Smooth muscle cell (in vitro differentiated cells): Measurements from ENCODE around the gene TBC1D13. TPM values are rescaled to one million over a fixed set of nuclear protein-coding genes. Genes with fewer than 3 reads are reported as not detected.
"Not testable (repeated sequence)": the region's sequence is repeated elsewhere in the genome, so short reads cannot be mapped to it uniquely, and the experiment has no call there.

ENCODE experiments used
- DNase-seq: peaks from one replicate; lab custom pipeline; 2025; ENCODE audit not compliant: unreplicated experiment; lab: John Stamatoyannopoulos, UW
- H2AFZ ChIP-seq: fragments of 200-600 bp; sonication (generic); 2 replicates; pipeline ENCODE4 v1.6.0; 2016; ENCODE audit warnings: antibody characterized with exemption, low read depth, mild to moderate bottlenecking
- H3F3A ChIP-seq: fragments of 200-600 bp; sonication (generic); 2 replicates; pipeline ENCODE4 v1.6.0; 2017; ENCODE audit warnings: antibody characterized with exemption, low read depth
- H3K27ac ChIP-seq: fragments of 200-600 bp; sonication (generic); 2 replicates; pipeline ENCODE4 v1.5.1; 2016; ENCODE audit warnings: low read depth, mild to moderate bottlenecking
- H3K27me3 ChIP-seq: fragments of 200-600 bp; sonication (generic); 2 replicates; pipeline ENCODE4 v1.6.1; 2016; ENCODE audit warnings: low read depth, mild to moderate bottlenecking
- H3K36me3 ChIP-seq: fragments of 200-600 bp; sonication (generic); 2 replicates; pipeline ENCODE4 v1.5.1; 2016; ENCODE audit warnings: low read depth
- H3K4me1 ChIP-seq: fragments of 200-600 bp; sonication (generic); 2 replicates; pipeline ENCODE4 v1.5.1; 2016; ENCODE audit warnings: low read depth
- H3K4me2 ChIP-seq: fragments of 200-600 bp; sonication (generic); 2 replicates; pipeline ENCODE4 v1.6.0; 2016; ENCODE audit warnings: mild to moderate bottlenecking
- H3K4me3 ChIP-seq: fragments of 200-600 bp; sonication (generic); 2 replicates; pipeline ENCODE4 v1.5.1; 2016; ENCODE audit warnings: mild to moderate bottlenecking
- H3K79me2 ChIP-seq: fragments of 200-600 bp; sonication (generic); 2 replicates; pipeline ENCODE4 v1.6.0; 2016; ENCODE audit warnings: low read depth, mild to moderate bottlenecking
- H3K9ac ChIP-seq: fragments of 200-600 bp; sonication (generic); 2 replicates; pipeline ENCODE4 v1.6.0; 2016; ENCODE audit warnings: low read depth
- H3K9me3 ChIP-seq: fragments of 200-600 bp; sonication (generic); replicated peaks from 2 replicates; pipeline ENCODE4 v1.5.1; 2016; ENCODE audit warnings: low read depth
- H4K20me1 ChIP-seq: fragments of 200-600 bp; sonication (generic); 2 replicates; pipeline ENCODE4 v1.6.0; 2016; ENCODE audit warnings: low read depth
- WGBS: methylation state at CpG from one replicate; pipeline ENCODE4 v1.1.7; 2016; ENCODE audit warnings: low lambda C conversion rate; 5-methylcytosine and 5-hydroxymethylcytosine counted together
- polyA plus RNA-seq: library from polyadenylated mRNA; unstranded; fragments of >200 nt; fragmentation: Nextera tagmentation; extraction: Ambion mirVana; gene quantifications from 2 replicates; pipeline ENCODE4 v1.2.1, GENCODE V29; 2016
- total RNA-seq: library from RNA; depleted of rRNA; stranded (reverse); fragments of >200 nt; gene quantifications from 2 replicates; pipeline ENCODE4 v1.2.3, GENCODE V29; 2014
- TF ChIP-seq, protein P1 (sequence below): fragments of 200-600 bp; sonication (generic); IDR thresholded peaks from 2 replicates; pipeline ENCODE4 v1.5.1; 2017; ENCODE audit warnings: borderline replicate concordance, mild to moderate bottlenecking, antibody characterized with exemption; ENCODE audit not compliant: insufficient read depth, poor library complexity, severe bottlenecking

The TBC1D13 gene
- total and polyA plus RNA-seq, 2 experiments from 2014 or later = 7.6 to 29.3 TPM

DNA sequence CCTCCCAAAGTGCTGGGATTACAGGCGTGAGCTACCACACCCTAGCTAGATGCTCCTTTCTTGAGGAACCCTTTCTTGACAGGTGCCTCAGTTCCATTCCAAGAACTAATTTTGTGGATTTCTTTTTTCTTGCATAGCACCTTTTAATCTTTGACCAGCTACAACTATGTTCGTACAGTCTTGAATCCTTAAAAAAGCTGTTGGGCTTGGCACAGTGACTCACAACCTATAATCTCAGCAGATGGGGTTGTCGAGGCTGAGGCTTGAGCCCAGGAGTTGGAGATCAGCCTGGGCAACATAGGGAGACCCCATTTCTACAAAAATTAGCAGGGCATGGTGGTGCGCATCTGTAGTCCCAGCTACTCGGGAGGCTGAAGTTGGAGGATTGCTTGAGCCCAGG is 14.0 kb upstream of the TBC1D13 start:
- DNase-seq = no peak
- Histone ChIP-seq H3K9ac (no peak overlapping the region), H3K27me3 (no peaks in the 10 kb centered on the region), H3K27ac (no peak overlapping the region), H3K4me3 (no peak overlapping the region), H3K9me3 (no peaks in the 10 kb centered on the region), H2AFZ (no peak overlapping the region), H3K4me2 (no peak overlapping the region), H3K4me1 (peaks cover 11% of the 10 kb centered on the region), H4K20me1 (no peaks in the 10 kb centered on the region), H3K36me3 (no peaks in the 10 kb centered on the region), H3F3A (peaks cover 5% of the 10 kb centered on the region), H3K79me2 (peaks cover 16% of the 10 kb centered on the region)
- TF ChIP-seq, protein P1, sequence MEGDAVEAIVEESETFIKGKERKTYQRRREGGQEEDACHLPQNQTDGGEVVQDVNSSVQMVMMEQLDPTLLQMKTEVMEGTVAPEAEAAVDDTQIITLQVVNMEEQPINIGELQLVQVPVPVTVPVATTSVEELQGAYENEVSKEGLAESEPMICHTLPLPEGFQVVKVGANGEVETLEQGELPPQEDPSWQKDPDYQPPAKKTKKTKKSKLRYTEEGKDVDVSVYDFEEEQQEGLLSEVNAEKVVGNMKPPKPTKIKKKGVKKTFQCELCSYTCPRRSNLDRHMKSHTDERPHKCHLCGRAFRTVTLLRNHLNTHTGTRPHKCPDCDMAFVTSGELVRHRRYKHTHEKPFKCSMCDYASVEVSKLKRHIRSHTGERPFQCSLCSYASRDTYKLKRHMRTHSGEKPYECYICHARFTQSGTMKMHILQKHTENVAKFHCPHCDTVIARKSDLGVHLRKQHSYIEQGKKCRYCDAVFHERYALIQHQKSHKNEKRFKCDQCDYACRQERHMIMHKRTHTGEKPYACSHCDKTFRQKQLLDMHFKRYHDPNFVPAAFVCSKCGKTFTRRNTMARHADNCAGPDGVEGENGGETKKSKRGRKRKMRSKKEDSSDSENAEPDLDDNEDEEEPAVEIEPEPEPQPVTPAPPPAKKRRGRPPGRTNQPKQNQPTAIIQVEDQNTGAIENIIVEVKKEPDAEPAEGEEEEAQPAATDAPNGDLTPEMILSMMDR = no peak
- WGBS = 83% methylated on average over 5 of the region's 5 CpGs

DNA sequence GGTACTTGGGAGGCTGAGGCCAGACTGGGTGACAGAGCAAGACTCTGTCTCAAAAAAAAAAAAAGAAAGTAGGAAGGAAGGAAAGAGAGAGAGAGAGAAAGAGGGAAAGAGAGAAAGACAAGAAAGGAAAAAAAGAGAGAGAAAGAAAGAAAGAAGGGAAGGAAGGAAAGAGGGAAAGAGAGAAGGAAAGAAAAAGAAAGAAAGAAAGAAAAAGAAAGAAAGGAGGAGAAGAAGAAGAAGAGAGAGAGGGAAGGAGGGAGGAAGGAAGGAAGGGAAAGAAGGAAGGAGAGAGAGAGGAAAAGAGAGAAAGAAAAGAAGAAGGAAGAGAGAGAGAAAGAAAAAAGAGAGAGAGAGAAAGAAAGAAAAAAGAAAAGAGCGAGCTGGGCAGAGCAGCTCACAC is 12.2 kb upstream of the TBC1D13 start:
- Histone ChIP-seq H3K9me3 (no peaks in the 10 kb centered on the region), H3K36me3 (no peaks in the 10 kb centered on the region), H2AFZ (no peak overlapping the region), H3K4me2 (no peak overlapping the region), H3K27me3 (no peaks in the 10 kb centered on the region), H3K79me2 (peaks cover 11% of the 10 kb centered on the region), H3F3A (peaks cover 5% of the 10 kb centered on the region), H3K27ac (no peak overlapping the region), H3K4me1 (peaks cover 11% of the 10 kb centered on the region), H4K20me1 (no peaks in the 10 kb centered on the region), H3K9ac (no peak overlapping the region), H3K4me3 (no peak overlapping the region)
- 100% methylated on average over 1 of the region's 1 CpG for WGBS
- no peak for DNase-seq
- TF ChIP-seq, protein P1 = no peak

DNA sequence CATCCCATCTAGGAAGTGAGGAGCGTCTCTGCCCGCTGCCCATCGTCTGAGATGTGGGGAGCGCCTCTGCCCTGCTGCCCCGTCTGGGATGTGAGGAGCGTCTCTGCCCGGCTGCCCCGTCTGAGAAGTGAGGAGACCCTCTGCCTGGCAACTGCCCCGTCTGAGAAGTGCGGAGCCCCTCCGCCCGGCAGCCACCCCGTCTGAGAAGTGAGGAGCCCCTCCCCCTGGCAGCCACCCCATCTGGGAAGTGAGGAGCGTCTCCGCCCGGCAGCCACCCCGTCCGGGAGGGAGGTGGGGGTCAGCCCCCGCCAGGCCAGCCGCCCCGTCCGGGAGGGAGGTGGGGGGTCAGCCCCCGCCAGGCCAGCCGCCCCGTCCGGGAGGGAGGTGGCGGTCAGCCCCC is 7.0 kb upstream of the TBC1D13 start:
- not testable (repeated sequence) for DNase-seq, H3K4me1 ChIP-seq, H3F3A ChIP-seq, H3K4me2 ChIP-seq, H2AFZ ChIP-seq, H3K27ac ChIP-seq, H4K20me1 ChIP-seq, H3K27me3 ChIP-seq, H3K79me2 ChIP-seq, H3K9ac ChIP-seq, H3K36me3 ChIP-seq, H3K4me3 ChIP-seq, H3K9me3 ChIP-seq
- 97% methylated on average over 9 of the region's 27 CpGs for WGBS

DNA sequence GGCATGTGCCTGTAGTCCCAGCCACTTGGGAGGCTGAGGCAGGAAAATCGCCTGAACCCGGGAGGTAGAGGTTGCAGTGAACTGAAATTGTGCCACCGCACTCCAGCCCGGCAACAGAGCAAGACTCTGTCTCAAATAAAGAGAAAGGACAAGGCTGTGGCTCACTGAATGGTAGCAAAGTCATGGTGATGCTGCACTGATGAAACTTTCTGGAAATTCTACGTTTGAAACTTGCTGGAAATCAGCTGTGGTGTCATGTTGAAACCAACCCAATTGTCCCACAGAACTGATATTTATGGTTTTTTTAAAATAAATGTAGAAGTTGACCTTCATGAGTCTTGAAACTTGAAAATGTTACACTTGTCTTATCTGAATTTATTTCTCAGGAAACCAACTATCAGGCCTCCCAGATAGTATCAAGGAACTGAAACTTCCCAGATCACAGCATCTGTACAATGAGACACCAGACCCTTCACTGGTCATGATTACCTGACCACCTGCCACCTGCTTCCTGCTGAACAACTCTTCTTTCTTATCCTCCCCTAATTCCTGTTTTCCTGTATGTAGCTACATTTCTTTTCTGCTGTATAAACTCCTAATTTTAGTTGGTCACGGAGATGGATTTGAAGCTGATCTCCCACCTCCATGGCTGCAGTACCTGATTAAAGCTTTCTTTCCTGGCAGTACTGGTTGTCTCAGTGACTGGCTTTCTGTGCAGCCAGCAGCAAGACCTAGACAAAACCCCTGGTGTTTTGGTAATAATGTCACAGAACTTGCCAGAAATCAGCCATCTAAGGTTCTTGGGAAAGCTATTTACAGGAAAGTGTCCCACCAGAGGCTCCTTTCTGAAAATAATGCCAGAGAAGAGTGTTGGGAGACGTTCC is 5.6 kb upstream of the TBC1D13 start:
- H3K4me1 ChIP-seq = no peaks in the 10 kb centered on the region
- H3K4me2 ChIP-seq = no peak overlapping the region
- H3K27me3 ChIP-seq = no peaks in the 10 kb centered on the region
- no peaks in the 10 kb centered on the region for H3K36me3 ChIP-seq
- H3K9ac ChIP-seq = no peak overlapping the region
- no peaks in the 10 kb centered on the region for H3K79me2 ChIP-seq
- TF ChIP-seq, protein P1 = no peak
- H4K20me1 ChIP-seq = no peaks in the 10 kb centered on the region
- no peak overlapping the region for H3K27ac ChIP-seq
- 90% methylated on average over 7 of the region's 7 CpGs for WGBS
- H3K4me3 ChIP-seq = no peak overlapping the region
- no peaks in the 10 kb centered on the region for H3K9me3 ChIP-seq
- no peak for DNase-seq
- no peaks in the 10 kb centered on the region for H3F3A ChIP-seq
- no peak overlapping the region for H2AFZ ChIP-seq
